ENCODE data around the gene PARP4.

DNA sequence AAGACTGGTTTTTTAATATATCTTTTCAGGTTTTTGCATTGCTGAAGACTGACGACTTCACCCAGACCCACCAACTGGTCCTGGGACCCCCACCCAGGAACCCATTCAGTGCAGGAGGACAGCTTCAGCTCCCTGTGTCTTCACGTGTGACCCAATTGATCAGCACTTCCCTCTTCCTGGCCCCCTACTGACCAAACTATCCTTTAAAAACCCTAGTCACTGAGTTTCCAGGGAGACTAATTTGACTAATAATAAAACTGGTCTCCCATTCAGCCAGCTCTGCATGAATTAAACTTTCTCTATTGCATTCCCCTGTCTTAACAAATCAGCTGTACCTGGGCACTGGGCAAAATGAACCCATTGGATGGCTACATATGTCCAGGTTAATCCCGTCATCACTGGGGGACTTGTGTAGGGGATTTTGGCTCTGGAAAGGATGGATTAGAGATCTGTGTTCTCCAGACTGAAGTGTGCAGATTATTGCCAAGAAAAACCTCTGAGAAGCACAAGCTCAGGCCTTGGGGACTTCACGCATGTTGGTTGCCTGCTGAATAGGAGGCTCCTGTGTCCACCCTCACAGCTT, 16.3 kb upstream of the PARP4 start:
- TF ChIP-seq, protein P1, sequence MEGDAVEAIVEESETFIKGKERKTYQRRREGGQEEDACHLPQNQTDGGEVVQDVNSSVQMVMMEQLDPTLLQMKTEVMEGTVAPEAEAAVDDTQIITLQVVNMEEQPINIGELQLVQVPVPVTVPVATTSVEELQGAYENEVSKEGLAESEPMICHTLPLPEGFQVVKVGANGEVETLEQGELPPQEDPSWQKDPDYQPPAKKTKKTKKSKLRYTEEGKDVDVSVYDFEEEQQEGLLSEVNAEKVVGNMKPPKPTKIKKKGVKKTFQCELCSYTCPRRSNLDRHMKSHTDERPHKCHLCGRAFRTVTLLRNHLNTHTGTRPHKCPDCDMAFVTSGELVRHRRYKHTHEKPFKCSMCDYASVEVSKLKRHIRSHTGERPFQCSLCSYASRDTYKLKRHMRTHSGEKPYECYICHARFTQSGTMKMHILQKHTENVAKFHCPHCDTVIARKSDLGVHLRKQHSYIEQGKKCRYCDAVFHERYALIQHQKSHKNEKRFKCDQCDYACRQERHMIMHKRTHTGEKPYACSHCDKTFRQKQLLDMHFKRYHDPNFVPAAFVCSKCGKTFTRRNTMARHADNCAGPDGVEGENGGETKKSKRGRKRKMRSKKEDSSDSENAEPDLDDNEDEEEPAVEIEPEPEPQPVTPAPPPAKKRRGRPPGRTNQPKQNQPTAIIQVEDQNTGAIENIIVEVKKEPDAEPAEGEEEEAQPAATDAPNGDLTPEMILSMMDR (IDR thresholded peaks at IDR 0.05): no peak
- TF ChIP-seq POLR2AphosphoS5 (IDR thresholded peaks at IDR 0.05): no peak
- no peak for TF ChIP-seq POLR2A (IDR thresholded peaks at IDR 0.05)
